NCI-H1417 treated with DMSO at 0.1 percent for 48 hours (cell line): ENCODE results near the gene MYO3B.
"Not testable (repeated sequence)": the region's sequence is repeated elsewhere in the genome, so short reads cannot be mapped to it uniquely, and the experiment has no call there.

ENCODE experiments used
- DNase-seq: peaks from one replicate; lab custom pipeline; 2025; lab: John Stamatoyannopoulos, UW

Gene MYO3B

DNA sequence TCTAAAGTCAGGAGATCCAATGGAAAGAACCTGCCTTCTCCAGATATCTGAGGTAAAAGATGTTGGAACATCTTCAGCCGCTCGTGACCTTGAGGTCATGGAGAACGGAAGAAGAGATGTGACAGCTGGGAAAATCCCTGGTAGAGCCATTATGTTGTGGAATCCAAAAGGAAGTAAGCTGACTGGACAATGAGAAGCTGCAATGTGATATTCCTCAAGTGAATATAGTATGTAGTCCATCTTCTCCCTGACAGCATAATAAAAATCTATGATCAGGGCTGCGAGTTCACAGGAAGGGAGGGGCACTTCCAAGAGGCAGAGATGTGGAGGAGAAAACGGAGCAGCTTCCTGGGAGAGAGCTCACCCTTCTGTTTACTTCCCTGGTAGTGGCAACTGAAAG lies 336.2 kb downstream of the MYO3B start:
- no peak for DNase-seq

DNA sequence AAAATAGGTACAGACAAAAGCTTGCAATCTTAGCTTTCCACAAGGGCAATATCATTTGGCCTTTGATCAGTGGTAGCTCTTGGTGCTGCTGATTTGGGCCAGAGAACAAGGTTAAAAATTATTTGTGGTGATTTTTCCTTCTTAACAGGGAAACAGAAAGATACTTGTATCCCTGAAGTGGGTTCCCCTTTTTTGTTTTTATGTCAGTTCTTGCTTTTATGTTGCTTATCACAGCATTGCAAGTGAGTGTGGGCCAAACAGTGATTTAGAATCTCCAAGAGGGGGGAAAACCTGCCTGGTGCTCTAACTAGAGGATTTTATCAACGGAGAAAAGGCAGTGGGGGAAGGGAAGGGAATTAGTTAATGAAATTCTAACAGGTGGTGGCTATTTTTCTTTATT lies 339.6 kb downstream of the MYO3B start:
- no peak for DNase-seq

DNA sequence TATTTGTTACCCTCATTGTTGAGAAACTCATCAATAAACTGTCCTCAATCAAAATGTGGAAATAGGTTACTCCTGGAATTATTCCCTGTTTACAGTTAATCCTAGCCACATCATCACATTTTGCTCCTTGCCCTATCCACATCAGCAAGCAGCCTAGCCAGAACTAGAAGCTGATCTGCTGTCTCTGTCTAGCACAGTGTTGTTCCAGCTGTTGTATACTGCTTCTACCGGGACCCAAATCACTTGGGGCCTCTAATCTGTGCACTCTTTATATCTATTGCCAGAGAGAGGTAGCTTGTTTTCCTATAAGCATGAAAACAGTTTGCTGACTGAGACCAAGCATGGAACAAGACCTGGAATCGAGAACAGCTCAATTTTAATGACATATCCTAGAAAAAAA lies 341.0 kb downstream of the MYO3B start:
- no peak for DNase-seq

DNA sequence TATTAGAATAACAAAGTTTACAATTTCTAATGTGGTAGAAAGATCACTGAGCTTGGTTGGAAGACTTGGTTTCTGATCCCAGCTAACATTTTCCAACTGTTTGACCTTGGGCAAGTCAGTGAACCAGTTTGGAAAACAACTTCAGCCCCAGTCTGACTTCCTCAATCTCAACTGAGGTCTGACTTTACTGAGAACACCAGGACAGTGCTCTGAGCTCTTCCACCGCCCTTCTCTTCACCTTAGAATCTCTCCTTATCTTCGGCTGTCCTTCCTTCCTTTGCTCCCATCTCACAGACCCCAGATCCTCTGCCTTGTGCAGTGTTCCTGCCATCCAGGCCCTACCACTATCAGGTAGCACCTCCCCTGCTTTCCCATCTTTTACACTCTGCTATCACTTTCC lies 343.4 kb downstream of the MYO3B start:
- DNase-seq: no peak

DNA sequence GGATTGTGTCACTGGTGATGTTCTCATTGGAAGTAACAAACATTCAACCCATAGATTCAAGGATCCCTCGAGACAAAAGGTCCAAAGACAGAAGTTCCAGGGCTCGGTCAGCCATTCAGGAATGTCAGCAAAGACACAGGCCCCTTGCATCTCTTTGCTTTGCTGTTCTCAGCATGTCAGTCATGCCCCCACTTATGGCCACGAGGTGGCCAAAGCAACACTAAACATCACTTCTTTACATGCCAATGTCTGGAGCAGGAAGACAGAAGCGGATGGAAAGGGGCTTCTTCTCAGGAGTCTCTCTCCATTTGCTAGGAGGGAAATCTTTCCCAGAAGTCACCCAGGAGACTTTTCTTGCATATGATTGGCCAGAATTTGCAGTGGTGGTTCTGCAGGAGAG lies 345.6 kb downstream of the MYO3B start:
- DNase-seq: no peak

DNA sequence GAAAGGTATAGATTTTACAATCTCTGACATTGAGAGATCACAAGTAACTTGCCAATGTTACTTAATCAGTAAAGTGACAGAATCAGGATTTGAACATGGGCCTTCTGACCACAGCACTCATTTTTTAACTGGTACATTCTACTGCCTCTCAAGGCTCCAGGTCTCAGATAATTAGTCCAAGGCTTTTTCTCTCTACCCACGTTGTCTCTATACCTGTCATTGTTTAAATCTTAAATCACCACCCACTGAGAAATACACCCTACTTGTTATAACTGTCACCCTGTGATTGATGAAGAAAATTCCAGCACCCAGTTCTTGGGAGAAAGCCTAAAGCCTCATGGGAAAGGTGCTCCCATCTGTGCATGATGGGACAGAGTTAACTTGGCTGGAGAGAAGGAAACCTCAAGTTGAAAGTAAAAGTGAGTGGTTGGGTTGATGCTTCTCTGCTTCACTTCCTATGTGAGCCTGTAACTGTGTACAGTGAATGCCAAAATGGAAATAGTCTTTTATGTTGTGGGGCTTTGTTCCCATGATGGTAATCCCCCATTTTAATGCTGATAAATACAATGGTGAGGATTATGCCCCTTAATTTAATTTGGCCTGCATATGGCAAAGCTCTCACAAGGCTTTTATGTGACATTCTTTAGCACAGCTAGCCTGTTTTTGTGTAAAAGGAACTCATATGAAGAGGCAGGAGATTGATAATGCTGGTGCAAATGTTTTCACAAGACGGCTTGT lies 347.1 kb downstream of the MYO3B start:
- no peak for DNase-seq

DNA sequence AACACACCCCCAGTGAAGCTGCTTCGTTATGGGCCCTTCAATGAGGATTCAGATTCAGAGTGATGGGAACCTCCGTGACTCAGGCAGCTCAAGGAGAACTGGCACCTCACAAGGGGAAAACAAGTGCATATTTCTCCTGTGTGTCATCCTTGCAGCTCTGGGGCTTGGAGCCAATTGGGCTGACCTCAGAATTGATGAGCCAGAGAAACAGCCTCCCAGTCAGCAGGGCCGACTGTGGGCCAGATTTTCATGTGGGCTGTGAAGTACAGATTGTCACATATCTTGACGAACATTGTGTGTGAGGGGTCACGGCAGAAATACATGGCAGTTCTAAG lies 347.6 kb downstream of the MYO3B start:
- DNase-seq: no peak

DNA sequence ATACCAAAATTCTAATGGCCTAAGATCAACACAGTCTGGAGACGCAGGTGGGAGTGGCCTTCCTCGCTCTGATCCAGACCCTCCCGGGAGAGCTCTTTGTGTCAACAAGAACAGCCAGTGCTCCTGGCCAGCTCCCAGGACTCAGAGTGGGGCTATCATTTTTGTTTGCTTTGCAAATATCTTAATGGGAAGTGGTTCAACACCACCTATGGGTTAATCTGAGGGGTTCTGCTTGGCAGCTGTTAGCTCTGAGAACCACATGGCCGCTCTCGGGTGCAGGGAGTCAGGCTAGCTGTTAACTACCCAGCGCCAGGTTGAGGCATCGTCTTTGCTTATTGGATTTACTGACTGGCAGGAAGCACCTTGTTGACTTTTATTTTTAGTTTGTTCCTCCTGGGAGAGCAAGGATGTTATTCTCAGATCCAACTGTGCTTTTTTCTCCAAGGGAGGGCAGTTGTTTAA lies 352.4 kb downstream of the MYO3B start:
- DNase-seq: peak; percentile 57

DNA sequence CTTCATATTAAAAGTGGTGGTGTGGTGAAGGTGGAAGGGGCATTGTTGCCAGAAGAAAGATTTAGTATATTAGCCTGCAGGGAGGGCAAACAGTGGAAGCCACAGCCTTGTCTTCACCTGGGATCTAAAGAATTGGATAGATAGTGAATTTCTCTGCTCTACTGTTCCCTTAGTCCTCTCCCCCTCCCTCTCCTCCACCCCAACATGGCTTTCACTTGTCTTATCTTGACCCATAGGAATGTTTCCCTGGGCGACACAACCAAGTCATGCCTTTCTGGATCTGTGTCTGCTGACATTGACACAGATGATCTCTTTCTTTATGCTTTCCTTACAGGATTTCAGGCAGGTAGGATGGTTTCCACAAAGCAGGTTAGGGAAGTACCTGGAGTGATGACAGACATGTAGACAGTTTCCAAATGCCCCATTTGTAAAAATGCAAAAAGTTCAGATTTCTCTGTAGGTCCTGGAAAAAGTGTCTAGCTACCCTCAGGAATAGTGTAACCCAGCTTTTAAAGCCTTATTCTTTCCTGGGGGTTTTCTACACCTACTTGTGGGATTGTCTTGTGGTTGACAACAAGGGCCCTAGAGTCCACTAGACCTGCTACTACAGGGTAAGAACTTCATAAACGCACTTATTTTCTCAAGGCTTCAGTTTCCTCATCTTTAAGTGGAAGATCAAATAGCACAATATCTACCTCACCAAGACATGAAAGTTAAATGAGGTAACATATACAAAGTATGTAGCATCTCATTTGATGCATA lies 353.0 kb downstream of the MYO3B start:
- no peak for DNase-seq

DNA sequence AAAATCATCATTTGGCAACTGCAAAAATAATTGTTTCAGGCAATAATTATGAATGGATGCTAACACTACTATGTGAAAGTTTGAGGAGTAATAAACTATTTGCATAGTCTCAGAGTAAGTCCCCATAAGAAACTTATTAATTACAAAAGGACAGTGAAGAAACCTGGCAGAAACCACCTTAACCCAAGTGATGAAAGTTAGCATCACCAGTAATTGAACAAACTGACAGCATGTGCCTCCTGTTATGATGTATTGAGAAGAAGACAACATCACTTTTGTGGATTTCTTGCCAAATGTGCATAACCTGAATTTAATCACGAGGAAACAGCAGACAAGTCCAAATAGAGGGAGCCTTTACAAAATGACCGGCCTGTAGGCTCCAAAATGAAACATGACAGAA lies 353.9 kb downstream of the MYO3B start:
- no peak for DNase-seq

DNA sequence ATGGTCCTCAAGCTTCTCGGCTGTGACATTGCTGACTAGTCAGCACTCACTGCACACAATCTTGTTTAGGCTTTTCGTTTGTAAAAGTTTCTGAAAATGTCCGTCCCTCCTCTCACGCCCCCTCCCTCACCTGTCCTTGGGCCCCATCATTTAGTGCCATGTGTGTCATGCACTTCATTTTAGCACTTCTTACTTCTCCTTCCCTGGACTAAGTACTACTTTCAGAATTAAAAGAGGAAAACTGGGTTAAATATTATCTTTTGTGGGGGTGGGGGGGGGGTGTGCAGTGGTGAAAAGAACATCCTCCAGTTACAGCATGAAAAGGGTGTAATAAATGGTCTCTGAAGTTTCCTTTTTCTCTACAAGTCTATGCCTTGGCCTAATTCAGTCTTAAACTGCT lies 355.2 kb downstream of the MYO3B start:
- DNase-seq: no peak

DNA sequence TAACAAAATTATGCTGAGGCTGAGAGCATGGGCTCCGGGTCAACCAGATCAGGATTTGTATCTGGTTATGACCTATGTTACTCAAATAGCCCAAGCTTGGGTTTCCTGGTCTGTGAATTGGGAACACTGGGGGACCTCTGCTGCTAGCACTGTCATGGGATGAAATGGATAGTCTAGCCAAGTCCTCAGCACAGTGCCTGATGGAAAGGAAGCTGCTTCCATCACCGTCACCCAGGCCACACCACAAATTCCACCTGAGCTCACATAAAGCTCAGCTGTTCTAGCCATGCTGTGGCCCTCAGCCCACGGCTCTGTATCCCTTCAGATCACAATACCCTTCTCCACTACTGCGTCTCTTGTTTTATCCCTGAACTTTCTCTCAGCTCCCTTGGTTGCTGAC lies 357.6 kb downstream of the MYO3B start:
- no peak for DNase-seq

DNA sequence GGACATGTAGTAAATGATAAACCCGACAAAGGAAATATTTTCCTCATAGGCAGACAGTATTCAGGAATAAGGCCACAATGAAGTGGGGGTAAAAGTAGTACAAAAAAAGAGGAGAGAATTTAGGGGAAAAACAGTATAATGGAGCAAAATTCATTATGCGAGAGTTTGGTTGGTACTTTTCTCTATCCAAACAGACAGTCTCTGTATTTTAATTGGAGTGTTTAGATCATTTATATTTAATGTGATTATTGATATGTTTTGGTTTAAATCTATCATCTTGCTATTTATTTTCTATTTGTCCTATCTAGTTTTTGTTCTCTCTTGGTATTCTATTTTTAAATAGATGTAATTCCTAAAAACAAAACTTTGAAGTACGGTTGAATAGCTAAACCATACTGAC lies 366.9 kb downstream of the MYO3B start:
- no peak for DNase-seq

DNA sequence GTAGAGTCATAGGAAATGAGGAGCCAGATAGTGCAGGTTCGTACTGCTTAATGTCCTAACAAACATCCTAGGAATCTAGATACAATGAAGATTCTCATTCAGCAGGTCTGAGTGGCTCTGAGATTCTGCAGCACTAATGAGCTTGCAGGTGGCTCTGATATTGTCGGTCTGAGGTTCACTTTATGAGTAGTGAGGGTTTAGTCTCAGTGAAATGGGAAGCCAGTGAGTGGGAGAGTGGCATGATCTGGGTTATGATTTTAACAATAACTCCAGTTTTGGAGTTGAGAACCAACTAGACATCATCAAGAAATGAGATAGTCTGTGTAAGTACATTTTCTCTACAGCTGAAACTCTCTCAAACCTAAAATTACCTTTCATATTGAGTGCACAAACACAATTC lies 370.4 kb downstream of the MYO3B start:
- DNase-seq: no peak

DNA sequence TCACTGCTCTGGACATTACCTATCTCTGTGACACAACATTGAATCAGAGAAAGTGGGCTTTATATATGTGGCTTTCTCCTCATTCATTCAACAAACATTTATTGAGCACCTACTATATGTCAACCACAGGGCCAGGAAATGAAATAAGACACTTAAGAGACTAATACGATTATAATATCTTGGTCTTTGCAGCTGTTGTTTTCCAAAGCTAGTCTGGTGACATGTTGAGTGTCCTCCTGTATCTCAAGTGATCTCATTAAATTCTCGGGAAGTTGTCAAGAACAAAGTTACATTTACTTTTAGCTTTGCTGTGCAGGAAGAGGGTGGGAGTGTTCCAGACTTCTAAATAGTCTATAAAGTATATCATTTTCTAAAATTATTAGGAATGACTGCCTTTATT lies 372.6 kb downstream of the MYO3B start:
- DNase-seq: no peak

DNA sequence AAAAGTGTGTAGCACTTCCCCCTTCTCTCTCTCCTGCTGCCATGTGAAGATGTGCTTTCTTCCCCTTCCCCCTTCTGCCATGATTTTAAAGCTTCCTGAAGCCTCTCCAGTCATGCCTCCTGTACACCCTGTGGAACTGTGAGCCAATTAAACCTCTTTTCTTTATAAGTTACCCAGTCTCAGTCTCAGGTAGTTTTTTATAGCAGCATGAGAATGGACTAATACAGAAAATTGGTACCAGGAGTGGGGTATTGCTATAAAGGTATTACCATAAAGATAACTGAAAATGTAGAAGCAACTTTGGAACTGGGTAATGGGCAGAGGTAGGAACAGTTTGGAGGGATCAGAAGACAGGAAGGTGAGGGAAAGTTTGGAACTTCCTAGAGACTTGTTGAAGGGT lies 374.0 kb downstream of the MYO3B start:
- not testable (repeated sequence) for DNase-seq

DNA sequence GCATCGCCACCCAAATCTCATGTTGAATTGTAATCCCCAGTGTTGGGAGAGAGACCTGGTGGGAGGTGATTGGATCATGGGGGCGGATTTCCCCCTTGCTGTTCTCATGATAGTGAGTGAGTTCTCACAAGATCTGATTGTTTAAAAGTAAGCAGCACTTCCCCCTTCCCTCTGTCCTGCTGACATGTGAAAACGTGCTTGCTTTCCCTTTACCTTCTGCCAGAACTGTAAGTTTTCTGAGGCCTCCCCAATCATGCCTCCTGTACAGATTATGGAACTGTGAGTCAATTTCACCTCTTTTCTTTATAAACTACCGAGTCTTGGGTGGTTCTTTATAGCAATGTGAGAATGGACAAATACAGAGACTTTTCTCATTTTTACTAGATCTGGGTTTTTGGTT lies 375.8 kb downstream of the MYO3B start:
- DNase-seq: no peak

DNA sequence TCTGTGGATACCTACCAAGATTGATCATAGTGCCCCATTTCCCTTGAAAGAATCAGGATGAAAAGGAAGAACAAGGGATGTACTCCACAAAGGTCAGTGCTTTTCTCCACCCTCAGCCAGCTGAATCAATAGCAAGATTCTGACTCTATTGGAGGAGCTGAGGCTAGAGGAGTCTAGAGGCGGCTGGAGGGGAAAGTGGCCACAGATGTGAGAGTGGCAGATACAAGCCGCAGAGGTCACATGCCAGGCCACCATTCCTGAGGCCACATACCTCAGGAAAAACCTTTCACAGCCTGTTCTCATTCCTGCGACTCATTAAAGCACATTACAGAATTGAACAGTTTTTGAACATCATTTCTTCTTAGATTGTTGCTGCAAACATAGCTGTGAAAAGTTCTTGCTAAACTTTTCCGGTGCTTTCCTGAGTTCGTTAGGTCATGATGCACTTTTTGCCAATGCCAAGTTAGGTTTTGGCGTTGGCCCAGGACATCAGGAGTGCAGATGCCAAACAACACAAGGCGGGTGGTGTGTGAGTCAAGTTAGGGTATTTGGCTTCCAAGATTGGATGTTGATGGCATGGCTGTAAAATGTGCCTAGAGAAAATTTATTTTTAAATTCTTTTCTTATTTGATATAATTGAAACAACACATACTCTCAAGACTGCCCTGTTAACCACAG lies 376.5 kb downstream of the MYO3B start:
- DNase-seq: no peak

DNA sequence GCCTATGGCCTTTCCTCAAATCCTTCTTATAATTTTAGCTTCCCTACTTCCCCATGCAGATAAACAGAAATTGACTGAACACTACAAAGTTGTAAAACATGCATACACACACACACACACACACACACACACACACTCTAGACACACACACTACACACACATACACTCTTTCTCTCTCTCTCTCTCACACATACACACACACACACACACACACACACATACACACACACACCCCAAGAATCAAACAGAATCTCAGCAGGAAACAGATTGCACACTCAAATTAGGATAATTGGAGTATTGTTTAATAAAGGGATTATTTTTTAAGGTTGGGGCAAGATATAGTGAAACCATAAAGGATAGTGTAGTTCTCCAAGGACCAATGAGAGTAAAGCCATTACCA lies 385.0 kb downstream of the MYO3B start:
- no peak for DNase-seq

DNA sequence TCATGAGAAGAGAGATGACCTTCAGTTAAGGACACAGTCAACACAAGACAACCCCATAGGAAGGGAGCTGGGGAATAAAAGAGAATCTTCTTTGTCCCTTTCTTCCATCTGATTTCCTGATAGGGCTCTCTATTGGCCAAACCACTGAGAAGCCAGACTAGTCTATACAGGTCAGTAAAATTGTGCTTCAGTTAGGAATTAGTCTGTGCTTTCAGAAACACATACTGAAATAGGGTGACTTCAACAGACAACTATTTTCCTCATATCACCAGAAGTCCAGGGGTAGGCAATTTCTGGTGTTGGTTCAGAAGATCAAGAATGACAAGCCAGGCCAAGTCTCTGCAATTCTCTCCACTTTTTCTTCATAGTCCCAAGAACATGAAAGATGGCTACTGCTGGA lies 385.5 kb downstream of the MYO3B start:
- DNase-seq: no peak

DNA sequence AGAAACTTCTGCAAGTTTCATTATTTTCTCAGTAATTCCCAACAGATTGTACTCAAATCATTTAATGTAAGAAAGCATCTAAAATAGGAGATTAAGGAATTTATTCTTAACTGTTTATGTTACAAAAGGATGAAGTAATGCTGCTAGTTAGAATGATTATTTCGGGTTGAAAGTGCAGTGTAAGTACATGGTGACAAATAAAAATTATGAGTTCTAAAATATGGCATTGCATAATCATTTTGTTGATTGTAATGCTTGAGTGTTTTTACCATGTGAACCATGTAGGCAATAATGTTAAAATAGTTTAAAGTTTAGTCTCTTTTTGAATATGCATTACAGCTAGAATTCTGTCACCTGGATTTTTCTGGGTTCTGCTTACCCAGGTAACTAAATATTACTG lies 388.2 kb downstream of the MYO3B start:
- no peak for DNase-seq

DNA sequence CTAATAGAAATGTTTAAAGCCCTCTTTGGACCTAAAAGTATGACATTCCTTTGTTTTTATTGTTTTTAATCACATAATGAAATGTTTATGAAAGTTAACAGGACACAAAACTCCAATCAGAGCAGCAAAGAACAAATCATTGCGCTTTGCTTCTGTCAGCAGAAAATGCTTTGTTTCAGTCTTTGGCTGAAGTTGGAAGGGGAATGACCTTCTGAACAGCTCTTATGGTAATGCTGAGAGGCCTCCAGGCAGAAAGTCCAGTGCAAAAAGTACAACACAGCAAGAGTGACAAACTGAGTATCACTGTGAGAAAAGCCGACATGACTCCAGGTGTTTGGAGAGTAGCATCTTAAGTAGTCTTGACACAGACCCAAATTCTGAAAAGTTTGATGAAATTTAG lies 389.5 kb downstream of the MYO3B start:
- no peak for DNase-seq

DNA sequence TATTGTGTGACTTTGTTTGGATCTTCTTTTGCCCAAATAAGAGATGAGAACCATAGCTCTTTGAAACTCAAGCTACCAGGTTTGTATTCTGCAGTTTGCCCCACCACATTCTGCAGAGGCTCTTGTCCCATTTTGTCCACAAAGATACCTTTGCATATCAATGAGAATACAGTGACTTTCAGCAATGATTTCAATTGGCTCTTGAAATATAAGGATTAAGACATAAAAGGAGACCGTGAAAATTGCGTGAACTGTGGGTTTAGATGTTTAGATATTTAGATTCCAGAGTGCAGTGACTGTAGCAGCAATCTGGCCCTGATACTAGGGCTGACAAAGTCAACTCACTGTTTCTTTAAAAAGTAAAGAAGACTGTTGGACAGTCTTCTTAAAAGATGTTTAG lies 390.6 kb downstream of the MYO3B start:
- no peak for DNase-seq
